Caco-2 (cell line): ENCODE measurements around the gene SPOCK1. TPM values are rescaled to one million over a fixed set of nuclear protein-coding genes. Genes with fewer than 3 reads are reported as not detected.

Experiments used
- BruUV-seq: library from RNA; stranded (reverse); fragments of 400-500 nt; replicated peaks from 2 replicates; lab custom pipeline; 2021; lab: Mats Ljungman, UMichigan
- CTCF ChIA-PET: fragments of 300-600 bp; sonication (Branson Sonifier 250); formaldehyde crosslinking; loops from one replicate; lab custom pipeline; 2022; ENCODE audit warnings: antibody characterized with exemption; lab: Charles Lee
- POLR2A ChIA-PET: fragments of 300-600 bp; sonication (Branson Sonifier 250); formaldehyde crosslinking; loops from one replicate; lab custom pipeline; 2022; ENCODE audit warnings: antibody characterized with exemption; lab: Charles Lee
- DNase-seq, 2 experiments: peaks; one replicate each; pipeline versions ENCODE4 v3.0.0 to v3.0.0-alpha.2; 2020 to 2022
- H3K27me3 ChIP-seq: replicated peaks from 2 replicates; pipeline ENCODE4 v1.6.0; 2011; ENCODE audit warnings: low read length; ENCODE audit not compliant: control insufficient read depth, insufficient read depth
- H3K36me3 ChIP-seq: 2 replicates; pipeline ENCODE4 v1.5.1; 2011; ENCODE audit warnings: low read length; ENCODE audit not compliant: control insufficient read depth, insufficient read depth
- H3K4me1 ChIP-seq: fragments of 250-450 bp; sonication (Bioruptor Pico); 2 replicates; pipeline ENCODE4 v1.5.1; 2020; ENCODE audit warnings: mild to moderate bottlenecking
- H3K4me3 ChIP-seq: 2 replicates; pipeline ENCODE4 v1.5.1; 2011; ENCODE audit warnings: low read depth, mild to moderate bottlenecking, control low read depth, low read length
- H3K9me3 ChIP-seq: fragments of 250-450 bp; sonication (Bioruptor Pico); 2 replicates; pipeline ENCODE4 v1.5.1; 2020; ENCODE audit warnings: mild to moderate bottlenecking, moderate library complexity
- H3K27ac Mint-ChIP-seq: one replicate; pipeline ENCODE4 v1.8.0; 2022; ENCODE audit warnings: mixed read lengths; ENCODE audit not compliant: unreplicated experiment
- H3K27me3 Mint-ChIP-seq: one replicate; pipeline ENCODE4 v1.8.0; 2022; ENCODE audit warnings: mixed read lengths; ENCODE audit not compliant: insufficient read depth, unreplicated experiment
- H3K36me3 Mint-ChIP-seq: one replicate; pipeline ENCODE4 v1.8.0; 2022; ENCODE audit warnings: mild to moderate bottlenecking, mixed read lengths; ENCODE audit not compliant: insufficient read depth, unreplicated experiment
- H3K4me1 Mint-ChIP-seq: one replicate; pipeline ENCODE4 v1.8.0; 2022; ENCODE audit warnings: low read depth, mixed read lengths; ENCODE audit not compliant: unreplicated experiment
- H3K4me3 Mint-ChIP-seq: one replicate; pipeline ENCODE4 v1.8.0; 2022; ENCODE audit warnings: mild to moderate bottlenecking, moderate library complexity, mixed read lengths; ENCODE audit not compliant: unreplicated experiment
- H3K9me3 Mint-ChIP-seq: one replicate; pipeline ENCODE4 v1.8.0; 2022; ENCODE audit warnings: mixed read lengths; ENCODE audit not compliant: unreplicated experiment
- intact Hi-C: fragments of 100-400 bp; cut with micrococcal nuclease; formaldehyde crosslinking; loops from one replicate; pipeline ENCODE4 v1.10.0; 2022; ENCODE audit not compliant: unreplicated experiment
- total RNA-seq: library from RNA; stranded (reverse); gene quantifications from 2 replicates; pipeline ENCODE4 v1.2.3, GENCODE V29; 2022
- TF ChIP-seq, protein P1 (sequence below), 2 experiments: fragments of 200-600 bp in 1 of 2; IDR thresholded peaks; 1 replicate in 1 of 2; 2 replicates in 1 of 2; pipeline versions ENCODE4 v1.5.1 to v1.8.0; 2011 to 2022; ENCODE audit warnings: antibody characterized with exemption in 1 of 2, control low read depth in 1 of 2, inconsistent platforms in 1 of 2, low read depth in 1 of 2, low read length in 1 of 2, mild to moderate bottlenecking in 1 of 2, moderate library complexity in 1 of 2; ENCODE audit not compliant: insufficient read depth in 1 of 2, severe bottlenecking in 1 of 2, unreplicated experiment in 1 of 2

Gene SPOCK1
- total RNA-seq, 1 experiment from 2014 or later, result not detected

DNA sequence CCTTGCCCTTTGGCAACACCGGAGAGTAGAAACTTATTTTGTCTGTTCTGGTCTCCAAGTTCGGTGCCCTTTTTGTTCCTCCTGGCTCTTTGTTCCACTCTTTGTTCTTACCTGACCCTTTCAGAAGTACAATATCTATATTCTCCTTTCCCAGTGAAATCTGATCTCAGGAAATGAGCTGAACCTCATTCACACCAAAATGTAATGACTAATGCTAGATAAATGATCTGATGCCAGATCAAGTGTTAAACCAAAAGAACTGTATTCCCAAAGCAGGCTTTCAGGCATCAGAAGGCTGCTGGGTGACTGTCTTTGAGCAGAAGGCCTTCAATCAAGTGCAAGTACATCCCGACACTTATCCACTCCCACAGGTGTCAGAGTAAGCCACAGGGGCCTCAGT lies 156.4 kb downstream of the SPOCK1 start:
- Histone ChIP-seq H3K27me3 (no peaks in the 10 kb centered on the region; the same call in none of the 2 replicates), H3K4me3 (no peak overlapping the region), H3K4me1 (no peaks in the 10 kb centered on the region), H3K9me3 (no peaks in the 10 kb centered on the region), H3K36me3 (no peaks in the 10 kb centered on the region)
- CTCF ChIA-PET, result no interaction called here
- DNase-seq, result no peak
- no TSS peak for BruUV-seq
- Mint-ChIP-seq H3K36me3 (no peaks in the 10 kb centered on the region), H3K27ac (no peak overlapping the region), H3K9me3 (no peaks in the 10 kb centered on the region), H3K27me3 (peaks cover 9% of the 10 kb centered on the region), H3K4me1 (no peaks in the 10 kb centered on the region), H3K4me3 (no peak overlapping the region)
- intact Hi-C loops, result no loop called here
- TF ChIP-seq, protein P1, sequence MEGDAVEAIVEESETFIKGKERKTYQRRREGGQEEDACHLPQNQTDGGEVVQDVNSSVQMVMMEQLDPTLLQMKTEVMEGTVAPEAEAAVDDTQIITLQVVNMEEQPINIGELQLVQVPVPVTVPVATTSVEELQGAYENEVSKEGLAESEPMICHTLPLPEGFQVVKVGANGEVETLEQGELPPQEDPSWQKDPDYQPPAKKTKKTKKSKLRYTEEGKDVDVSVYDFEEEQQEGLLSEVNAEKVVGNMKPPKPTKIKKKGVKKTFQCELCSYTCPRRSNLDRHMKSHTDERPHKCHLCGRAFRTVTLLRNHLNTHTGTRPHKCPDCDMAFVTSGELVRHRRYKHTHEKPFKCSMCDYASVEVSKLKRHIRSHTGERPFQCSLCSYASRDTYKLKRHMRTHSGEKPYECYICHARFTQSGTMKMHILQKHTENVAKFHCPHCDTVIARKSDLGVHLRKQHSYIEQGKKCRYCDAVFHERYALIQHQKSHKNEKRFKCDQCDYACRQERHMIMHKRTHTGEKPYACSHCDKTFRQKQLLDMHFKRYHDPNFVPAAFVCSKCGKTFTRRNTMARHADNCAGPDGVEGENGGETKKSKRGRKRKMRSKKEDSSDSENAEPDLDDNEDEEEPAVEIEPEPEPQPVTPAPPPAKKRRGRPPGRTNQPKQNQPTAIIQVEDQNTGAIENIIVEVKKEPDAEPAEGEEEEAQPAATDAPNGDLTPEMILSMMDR (IDR thresholded peaks at IDR 0.05; ENCODE audit: insufficient read depth in 1 of 2, low read depth in 1 of 2, low read length in 1 of 2, severe bottlenecking in 1 of 2, unreplicated experiment in 1 of 2), result no peak
- POLR2A ChIA-PET, result no interaction called here

DNA sequence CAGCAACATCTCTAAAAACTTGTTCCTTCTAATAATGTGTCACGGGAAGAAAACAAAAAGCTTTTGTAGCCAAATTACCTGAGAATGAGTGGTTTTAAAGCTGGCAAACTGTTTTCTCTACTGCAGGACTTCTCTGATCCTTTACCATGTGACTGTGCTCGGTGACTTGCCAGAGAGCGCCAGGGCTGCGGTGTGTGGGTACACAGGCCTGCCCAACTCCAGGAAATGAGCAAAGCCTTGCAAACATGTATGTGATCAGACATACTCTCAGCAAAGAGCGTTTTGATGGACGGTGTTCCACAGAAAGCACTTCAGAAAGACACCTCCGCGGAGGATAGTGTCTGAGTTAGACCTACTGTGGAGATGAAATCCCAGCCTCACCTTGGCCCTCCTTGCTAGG lies 157.3 kb downstream of the SPOCK1 start:
- Mint-ChIP-seq H3K27me3 (peaks cover 4% of the 10 kb centered on the region), H3K36me3 (no peaks in the 10 kb centered on the region), H3K9me3 (no peaks in the 10 kb centered on the region), H3K4me3 (no peak overlapping the region), H3K27ac (no peak overlapping the region), H3K4me1 (no peaks in the 10 kb centered on the region)
- Histone ChIP-seq H3K36me3 (no peaks in the 10 kb centered on the region), H3K27me3 (no peaks in the 10 kb centered on the region; the same call in none of the 2 replicates), H3K4me3 (no peak overlapping the region), H3K4me1 (no peaks in the 10 kb centered on the region), H3K9me3 (no peaks in the 10 kb centered on the region)
- TF ChIP-seq, protein P1 (IDR thresholded peaks at IDR 0.05; ENCODE audit: insufficient read depth in 1 of 2, low read depth in 1 of 2, low read length in 1 of 2, severe bottlenecking in 1 of 2, unreplicated experiment in 1 of 2), result no peak
- intact Hi-C loops, result no loop called here
- no TSS peak for BruUV-seq
- ChIA-PET POLR2A (no interaction called here), CTCF (no interaction called here)
- no peak for DNase-seq

DNA sequence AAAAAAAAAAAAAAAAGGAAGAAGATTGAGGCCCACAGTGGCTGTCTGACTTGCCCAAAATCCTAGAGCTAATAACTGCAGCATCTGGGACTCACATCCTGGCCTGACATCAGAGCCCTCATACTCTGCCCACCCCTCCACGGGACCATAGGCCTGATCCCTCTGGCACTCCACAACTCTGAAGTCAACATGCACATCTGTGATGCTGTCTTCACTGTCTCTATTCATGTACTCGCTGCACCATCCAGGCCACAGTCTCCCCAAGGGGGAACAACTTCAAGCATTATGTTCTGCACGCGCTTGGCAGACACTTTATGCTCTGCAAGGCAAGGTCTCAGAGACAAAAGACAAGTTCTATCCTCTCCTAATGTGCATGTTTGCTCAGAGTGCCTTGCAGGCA lies 158.2 kb downstream of the SPOCK1 start:
- no peak overlapping the region for H3K4me3 Mint-ChIP-seq
- ChIA-PET CTCF (no interaction called here), POLR2A (no interaction called here)
- no peaks in the 10 kb centered on the region for H3K36me3 Mint-ChIP-seq
- no peaks in the 10 kb centered on the region for H3K9me3 Mint-ChIP-seq
- H3K27ac Mint-ChIP-seq, result no peak overlapping the region
- no TSS peak for BruUV-seq
- intact Hi-C loops, result no loop called here
- TF ChIP-seq, protein P1 (IDR thresholded peaks at IDR 0.05; ENCODE audit: insufficient read depth in 1 of 2, low read depth in 1 of 2, low read length in 1 of 2, severe bottlenecking in 1 of 2, unreplicated experiment in 1 of 2), result no peak
- no peaks in the 10 kb centered on the region for H3K9me3 ChIP-seq
- peaks cover 3% of the 10 kb centered on the region for H3K27me3 Mint-ChIP-seq
- H3K4me1 Mint-ChIP-seq, result no peaks in the 10 kb centered on the region
- no peak for DNase-seq
- H3K36me3 ChIP-seq, result no peaks in the 10 kb centered on the region
- H3K4me1 ChIP-seq, result no peaks in the 10 kb centered on the region
- no peak overlapping the region for H3K4me3 ChIP-seq
- H3K27me3 ChIP-seq, result no peaks in the 10 kb centered on the region; the same call in none of the 2 replicates
